HTR-8/SVneo (cell line): Measurements from ENCODE around the gene HP1BP3.

Experiments used
- DNase-seq: peaks from one replicate; pipeline ENCODE4 v3.0.0; 2011; ENCODE audit warnings: low spot score, mixed read lengths; ENCODE audit not compliant: insufficient read length
- FAIRE-seq: peaks from 2 replicates; lab custom pipeline; 2011; peaks lifted over from hg19 to GRCh38; lab: Jason Lieb, UNC

HP1BP3 gene

GRCh38 chr1:20716232-20716631 is 70.9 kb downstream of the HP1BP3 start:
- FAIRE-seq = no peak
- DNase-seq = no peak

GRCh38 chr1:20715406-20715805 is 71.7 kb downstream of the HP1BP3 start:
- DNase-seq (no peak), FAIRE-seq (no peak)

- DNase-seq (no peak), FAIRE-seq (no peak)
These were observed 73.7 kb downstream of the HP1BP3 start for GRCh38 chr1:20713440-20713839.

GRCh38 chr1:20712215-20712577 is 74.9 kb downstream of the HP1BP3 start:
- FAIRE-seq = no peak

GRCh38 chr1:20711285-20712214 is 75.6 kb downstream of the HP1BP3 start:
- DNase-seq (no peak), FAIRE-seq (no peak)

More at GRCh38 chr1:20712215-20712577, 74.9 kb downstream of the HP1BP3 start:
- no peak for DNase-seq

- FAIRE-seq (no peak), DNase-seq (no peak)
These were observed 76.4 kb downstream of the HP1BP3 start for GRCh38 chr1:20710469-20711284.

GRCh38 chr1:20709868-20710267 is 77.2 kb downstream of the HP1BP3 start:
- FAIRE-seq (no peak), DNase-seq (no peak)

- DNase-seq (no peak), FAIRE-seq (no peak)
These were observed 78.2 kb downstream of the HP1BP3 start for GRCh38 chr1:20708891-20709290.

GRCh38 chr1:20708057-20708456 is 79.0 kb downstream of the HP1BP3 start:
- FAIRE-seq (no peak), DNase-seq (no peak)

GRCh38 chr1:20706841-20707240 is 80.3 kb downstream of the HP1BP3 start:
- FAIRE-seq (no peak), DNase-seq (no peak)

GRCh38 chr1:20705203-20705755 is 81.8 kb downstream of the HP1BP3 start:
- DNase-seq = no peak
- FAIRE-seq = no peak

GRCh38 chr1:20704390-20705202 is 82.5 kb downstream of the HP1BP3 start:
- FAIRE-seq = no peak
- no peak for DNase-seq

- no peak for FAIRE-seq
These were observed 83.9 kb downstream of the HP1BP3 start for GRCh38 chr1:20703124-20703756.

GRCh38 chr1:20702416-20702815 is 84.7 kb downstream of the HP1BP3 start:
- FAIRE-seq (no peak), DNase-seq (peak; percentile 14)

More at GRCh38 chr1:20703124-20703756, 83.9 kb downstream of the HP1BP3 start:
- no peak for DNase-seq

GRCh38 chr1:20701847-20702246 is 85.3 kb downstream of the HP1BP3 start:
- FAIRE-seq = no peak
- no peak for DNase-seq

- FAIRE-seq = no peak
- no peak for DNase-seq
These were observed 85.7 kb downstream of the HP1BP3 start for GRCh38 chr1:20701446-20701845.

GRCh38 chr1:20700636-20701215 is 86.4 kb downstream of the HP1BP3 start:
- no peak for DNase-seq
- no peak for FAIRE-seq

- DNase-seq (no peak), FAIRE-seq (no peak)
These were observed 87.5 kb downstream of the HP1BP3 start for GRCh38 chr1:20699558-20699957.
